HG02981 (cell line): ENCODE results near the gene IFNA8.
"Not testable (repeated sequence)": the region's sequence is repeated elsewhere in the genome, so short reads cannot be mapped to it uniquely, and the experiment has no call there.

Experiments used
- ATAC-seq: cut with Tn5 transposase; IDR thresholded peaks from one replicate; pipeline ENCODE4 v1.9.1; 2021; ENCODE audit warnings: mild to moderate bottlenecking, moderate library complexity; ENCODE audit not compliant: unreplicated experiment

IFNA8 gene

DNA sequence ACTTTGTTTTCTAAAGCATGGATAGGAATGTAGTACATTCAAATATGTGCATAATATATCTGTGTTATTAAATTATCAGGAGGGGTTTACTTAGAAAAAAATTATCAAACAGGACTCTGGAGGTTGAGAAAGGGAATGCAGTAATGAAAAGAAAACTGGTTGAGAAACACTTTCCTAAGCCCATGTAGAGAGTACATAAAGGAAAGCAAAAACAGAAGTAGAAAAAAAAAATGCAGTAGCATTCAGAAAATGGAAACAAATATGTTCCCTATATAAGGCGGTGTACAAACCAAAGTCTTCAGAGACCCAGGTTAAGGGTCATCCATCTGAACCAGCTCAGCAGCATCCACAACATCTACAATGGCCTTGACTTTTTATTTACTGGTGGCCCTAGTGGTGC is at the start of gene IFNA8:
Gene IFNA8 (plus strand): TSS at position 301 of the 400 bp plus-strand sequence. CDS start 60 bp downstream, at position 361.
- ATAC-seq = no peak

DNA sequence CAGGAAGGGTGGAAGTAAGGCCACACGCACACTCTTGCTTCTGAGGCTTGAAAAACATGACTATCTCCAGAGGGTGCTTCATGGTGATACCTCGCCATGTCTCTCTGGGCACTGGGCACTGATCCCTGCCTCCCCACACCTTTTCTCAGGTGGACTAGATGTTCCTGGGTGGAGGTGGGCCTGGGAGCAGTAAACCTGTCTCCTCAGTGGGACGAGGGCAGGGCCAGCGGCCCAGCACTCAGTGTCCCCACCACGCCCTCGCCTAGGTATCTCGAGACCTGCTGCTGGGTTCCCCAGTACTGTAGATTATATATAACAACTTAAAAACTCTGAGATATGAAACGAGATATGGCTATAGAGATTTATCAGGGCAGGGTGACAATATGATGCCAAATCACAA is 46.6 kb upstream of the IFNA8 start:
- ATAC-seq = no peak

DNA sequence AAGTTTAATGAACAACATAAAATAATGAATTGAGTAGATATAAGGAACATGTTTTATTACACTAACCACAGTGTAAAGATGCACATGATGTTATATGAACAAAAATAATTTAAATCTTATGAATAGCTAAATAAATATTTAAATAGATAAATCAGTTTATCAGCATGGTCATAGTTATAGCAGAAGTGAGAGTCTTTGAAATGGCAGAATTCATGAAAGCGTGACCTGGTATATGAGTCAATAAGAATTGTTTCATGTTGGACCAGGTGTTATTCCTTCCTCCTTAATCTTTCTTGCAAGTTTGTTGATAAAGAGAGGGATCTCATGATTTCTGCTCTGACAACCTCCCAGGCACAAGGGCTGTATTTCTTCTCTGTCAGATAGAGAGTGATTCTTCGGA is 41.7 kb upstream of the IFNA8 start:
- peak; percentile 94 for ATAC-seq

DNA sequence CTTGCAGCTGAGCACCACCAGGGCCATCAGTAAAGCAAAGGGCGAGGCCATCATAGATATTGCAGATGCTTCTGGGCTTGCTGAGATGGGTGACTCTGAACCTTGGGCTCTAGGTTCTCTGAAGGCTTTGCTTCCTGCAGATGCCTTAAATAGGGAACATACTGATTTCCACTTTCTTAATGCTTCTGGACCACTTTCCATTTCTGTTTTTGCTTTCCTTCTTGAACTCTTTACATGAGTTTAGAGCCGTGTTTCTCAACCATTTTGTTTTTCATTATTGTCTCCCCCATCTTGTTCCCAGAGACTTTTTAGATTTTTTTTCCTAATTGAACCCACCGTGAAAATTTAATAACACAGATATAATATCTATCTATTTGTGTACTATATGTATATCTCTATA is 41.0 kb upstream of the IFNA8 start, which contains the start of gene IFNA13:
Gene IFNA13 (minus strand): TSS at position 101 of the 400 bp plus-strand sequence. CDS start 47 bp downstream, at position 54.
- ATAC-seq = no peak

DNA sequence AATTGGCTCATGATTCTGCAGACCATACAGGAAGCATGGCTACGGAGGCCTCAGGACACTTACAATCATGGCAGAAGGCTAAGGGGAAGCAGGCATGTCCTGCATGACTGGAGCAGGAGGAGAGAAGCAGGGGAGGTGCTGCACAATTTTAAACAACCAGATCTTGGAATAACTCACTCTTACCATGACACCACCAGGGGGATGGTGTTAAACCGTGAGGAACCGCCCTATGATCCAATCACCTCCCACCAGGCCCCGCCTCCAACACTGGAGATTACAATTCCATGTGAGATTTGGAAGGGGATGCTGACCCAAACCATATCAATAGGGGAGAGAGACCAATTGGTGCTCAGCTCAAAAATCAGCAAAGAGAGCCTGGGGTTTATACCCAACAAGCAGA is 37.5 kb upstream of the IFNA8 start:
- ATAC-seq = not testable (repeated sequence)

DNA sequence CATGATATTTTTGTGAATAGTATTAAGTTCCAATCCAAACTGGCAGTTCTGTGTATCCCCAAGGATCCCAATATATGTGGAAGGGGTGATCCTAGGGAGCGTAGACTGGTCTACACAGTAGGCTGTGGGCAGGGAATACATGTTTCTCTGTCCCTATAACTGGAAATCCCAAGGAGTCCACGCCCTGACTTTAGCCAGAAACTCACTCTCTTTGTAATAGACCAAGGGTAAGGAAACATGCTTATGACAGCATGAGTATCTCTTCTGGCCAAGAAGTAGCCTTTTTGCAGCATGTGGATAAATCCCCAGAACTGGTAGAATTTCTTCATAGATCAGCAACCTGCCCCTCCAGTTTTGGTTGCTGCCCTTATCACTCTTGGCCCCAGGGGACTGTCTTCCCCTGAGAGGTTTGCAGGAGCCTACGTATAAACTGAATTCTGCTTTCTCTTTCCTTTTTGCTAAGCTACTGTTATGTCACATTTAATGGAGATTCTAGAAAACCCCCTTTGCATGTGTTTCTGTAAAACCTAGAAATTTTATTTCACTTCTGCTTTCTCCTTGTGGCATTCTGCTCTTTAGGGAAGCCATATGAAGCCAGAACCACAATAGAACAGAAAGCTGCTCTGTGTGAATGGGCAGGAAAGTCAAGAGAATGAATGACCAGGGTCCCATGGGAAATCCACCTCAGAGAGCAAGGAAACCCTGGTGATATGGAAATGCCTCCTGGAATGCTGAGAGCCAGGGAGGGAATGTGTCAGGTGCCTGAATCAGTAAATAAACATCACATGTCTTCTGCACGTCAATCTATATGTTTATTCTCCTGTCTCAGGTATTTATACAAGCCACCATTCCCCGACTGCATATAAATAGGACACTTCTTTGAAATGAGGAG is 27.2 kb upstream of the IFNA8 start:
- peak; percentile 98 for ATAC-seq

DNA sequence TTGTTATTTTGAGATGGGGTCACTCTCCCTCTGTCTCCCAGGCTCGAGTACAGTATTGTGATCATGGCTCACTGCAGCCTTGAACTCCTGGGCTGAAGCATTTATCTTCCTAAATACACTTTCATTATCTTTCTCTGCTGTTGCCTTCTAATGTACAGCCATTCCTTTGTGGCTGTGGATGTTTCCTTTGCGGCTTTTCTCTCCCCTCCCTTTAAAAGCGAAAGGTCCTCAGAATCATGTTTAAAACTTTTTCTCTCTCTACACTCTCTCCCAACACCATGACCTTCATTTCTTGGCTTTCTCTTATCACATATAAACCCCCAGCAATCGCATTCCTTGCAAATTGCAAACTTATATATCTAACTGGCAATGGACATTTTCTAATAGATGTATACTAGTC is 25.3 kb upstream of the IFNA8 start:
- ATAC-seq = no peak

DNA sequence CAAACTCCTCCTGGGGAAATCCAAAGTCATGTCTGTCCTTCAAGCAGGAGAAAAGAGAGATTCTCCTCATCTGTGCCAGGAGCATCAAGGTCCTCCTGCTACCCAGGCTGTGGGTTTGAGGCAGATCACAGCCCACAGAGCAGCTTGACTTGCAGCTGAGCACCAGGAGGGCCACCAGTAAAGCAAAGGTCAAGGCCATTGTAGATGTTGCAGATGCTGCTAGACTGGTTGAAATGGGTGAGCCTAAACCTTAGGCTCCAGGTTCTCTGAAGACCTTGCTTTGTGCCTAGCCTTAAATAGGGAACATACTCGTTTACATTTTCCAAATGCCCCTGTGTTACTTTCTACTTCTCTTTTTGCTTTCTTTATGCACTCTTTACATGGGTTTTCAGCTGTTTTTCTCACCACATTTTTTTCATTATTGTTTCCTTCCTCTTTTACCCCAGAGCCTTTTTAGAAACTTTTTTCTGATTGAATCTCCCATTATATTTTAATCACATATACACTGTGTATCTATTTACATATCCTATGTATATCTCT is 23.7 kb upstream of the IFNA8 start, which contains the start of gene IFNA2:
Gene IFNA2 (minus strand): TSS at position 268 of the 540 bp plus-strand sequence. CDS start 69 bp downstream, at position 199.
- no peak for ATAC-seq

DNA sequence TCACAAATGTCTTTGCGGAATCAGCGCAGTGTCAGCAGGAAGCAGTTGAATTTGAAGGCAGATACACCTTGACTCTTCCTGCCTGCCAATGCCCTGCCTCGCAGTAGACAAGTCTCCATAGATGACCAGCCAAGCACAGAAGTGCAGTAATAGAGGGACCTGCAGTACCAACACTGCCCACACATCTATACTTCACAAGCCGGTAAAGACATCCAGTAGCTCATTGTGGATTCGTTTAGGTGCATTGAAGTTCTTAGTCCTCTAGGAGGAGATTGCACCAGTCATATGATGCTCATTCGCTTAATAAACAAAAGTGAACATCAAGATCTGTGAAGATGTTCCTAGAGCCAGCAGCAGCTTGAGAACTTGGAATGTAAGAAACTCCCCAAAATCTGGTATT is 16.6 kb upstream of the IFNA8 start:
- peak; percentile 83 for ATAC-seq

DNA sequence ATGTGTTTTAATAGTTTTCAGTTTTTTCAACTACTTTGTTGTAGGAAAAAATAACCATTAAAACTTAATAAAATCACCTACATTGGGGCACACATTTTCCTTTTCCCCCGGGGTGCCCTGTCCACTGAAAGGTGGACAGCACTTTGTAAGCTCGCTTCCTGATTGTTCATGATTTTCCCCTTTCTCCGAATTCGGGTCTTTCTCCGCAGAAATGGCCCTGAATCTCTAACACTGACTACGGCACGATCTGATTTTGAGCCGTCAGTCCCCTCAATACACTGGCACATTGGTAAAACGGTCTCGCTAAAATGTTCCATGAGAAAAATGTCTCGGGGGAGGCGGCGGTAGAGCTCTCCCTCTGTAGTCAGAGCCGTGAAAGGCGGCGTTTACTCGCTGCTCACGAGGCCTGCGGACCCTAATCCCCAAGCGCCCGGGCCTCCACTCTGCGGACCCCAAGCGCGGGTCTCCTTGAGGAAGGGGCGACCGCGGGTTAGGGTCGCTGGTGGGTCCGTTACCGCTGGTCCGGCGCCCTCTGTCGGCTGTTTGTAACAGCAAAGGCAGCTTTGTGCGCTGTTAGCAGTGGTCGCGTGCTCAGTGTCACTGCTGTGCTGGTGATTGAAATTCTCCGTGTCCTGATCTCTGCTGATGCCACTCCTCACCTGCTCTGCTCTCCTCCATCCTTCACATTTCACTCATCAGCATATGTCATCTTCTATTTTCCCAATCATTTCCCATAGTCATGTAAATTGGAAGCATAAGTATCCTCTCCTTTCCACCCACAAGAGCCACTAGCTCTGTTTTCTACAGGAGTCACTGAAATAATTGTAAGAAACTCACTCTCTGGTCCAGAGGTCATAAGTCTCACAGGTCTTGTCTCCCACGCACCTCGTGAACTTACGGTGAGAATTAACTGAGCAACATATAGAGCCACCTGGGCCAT is 12.9 kb upstream of the IFNA8 start:
- peak; percentile 70 for ATAC-seq

DNA sequence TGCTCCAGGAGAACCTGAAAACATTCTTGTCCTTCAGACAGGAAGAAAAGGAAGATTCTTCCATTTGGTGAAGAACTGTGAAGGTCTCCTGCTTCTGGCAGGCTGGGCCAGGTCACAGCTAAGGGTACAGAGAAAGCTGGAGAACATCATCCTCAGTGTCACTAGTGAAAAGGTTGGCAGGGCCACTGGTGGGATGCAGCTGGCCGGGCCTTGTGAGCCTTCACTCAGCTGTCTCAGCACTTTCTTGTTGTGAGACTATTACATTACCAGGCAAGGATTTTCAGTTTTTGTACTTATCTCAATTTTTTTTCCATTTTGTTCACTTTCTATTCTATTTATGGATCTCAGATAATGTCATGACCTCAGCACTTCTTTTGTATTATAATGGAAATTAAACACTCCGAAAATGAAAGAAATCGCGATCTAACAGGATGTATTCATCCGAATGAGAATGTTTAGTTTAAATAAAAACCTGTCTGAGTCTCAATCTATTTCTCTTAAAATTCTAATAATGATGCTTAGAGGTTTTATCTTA is 9.9 kb upstream of the IFNA8 start:
- ATAC-seq = no peak

DNA sequence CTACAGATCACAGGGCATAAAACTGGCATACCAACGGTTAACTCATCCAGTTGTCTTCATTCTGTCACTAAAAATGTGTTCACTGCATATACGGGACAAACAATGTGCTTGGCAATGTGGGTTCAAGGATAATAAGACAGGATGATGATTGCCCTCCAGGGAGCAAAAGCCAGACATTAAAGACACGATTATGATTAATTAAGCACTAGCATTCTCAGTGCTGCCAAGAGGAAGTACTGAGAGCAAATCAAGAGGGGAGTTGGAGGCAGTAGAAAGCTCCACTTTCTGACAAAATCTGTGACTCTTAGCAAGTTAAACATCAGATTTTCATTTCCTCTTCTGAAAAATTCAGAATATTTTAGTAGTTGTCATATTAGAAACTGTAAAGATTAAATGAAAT is 9.0 kb upstream of the IFNA8 start:
- ATAC-seq = no peak

DNA sequence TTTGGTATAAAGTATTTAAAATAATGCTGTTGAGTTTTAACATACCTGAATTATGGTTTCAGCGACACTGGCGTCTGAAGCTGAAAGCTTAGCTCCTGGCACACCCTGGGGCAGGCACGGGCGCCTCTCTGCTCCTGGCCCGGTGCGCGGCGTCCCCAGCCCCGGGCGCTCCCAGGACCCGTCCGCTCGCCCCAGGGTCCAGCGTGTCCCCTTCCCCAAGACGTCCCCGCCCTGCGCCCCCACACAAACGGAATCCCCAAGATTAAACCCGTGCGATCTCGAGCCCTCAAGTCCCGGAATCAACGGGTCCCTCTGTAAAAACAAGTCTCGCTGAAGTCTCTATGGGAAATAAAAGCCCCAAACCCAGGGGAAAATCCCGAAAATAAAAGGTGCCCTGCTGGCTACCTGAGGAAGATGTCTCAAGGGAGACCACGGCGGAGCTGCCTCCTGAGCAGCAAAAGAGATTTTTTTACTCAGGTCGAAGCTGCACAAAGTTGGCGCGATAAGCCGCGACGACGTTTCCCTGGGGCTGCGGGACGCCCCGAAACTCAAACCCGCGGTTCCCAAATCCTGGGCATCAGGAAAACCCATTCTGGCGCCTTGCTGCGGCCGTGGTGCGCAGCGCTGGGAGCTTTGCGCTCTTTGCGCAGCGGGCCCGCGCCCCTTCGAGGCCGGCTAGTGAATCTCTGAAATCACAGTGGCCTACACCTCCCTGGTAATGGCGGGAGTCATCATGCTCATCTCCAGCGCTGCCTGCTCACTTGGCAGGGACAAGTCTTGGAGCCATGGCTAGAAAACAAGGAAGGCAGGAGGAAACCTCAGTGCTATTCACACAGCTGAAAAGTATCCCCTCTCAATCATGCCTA is 6.3 kb upstream of the IFNA8 start:
- peak; percentile 52 for ATAC-seq

DNA sequence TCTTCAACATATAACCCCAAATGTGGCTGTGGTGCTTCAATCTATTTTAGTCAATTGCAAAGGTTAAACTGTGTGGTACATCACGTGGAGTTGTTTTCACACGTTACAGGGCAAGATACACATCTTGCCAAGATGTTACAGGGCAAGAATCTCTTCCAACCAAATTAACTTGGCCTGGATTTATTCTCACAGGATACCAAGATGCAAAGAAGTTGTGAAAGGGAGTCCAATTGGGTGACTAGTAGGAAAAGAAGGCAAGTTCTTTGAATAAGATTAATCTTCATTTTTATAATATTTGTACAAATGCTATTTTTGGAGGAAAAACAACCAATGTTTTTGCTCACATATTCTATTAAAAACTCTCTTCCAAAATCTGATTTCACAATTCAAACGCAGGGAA is 4.8 kb upstream of the IFNA8 start:
- ATAC-seq = no peak

DNA sequence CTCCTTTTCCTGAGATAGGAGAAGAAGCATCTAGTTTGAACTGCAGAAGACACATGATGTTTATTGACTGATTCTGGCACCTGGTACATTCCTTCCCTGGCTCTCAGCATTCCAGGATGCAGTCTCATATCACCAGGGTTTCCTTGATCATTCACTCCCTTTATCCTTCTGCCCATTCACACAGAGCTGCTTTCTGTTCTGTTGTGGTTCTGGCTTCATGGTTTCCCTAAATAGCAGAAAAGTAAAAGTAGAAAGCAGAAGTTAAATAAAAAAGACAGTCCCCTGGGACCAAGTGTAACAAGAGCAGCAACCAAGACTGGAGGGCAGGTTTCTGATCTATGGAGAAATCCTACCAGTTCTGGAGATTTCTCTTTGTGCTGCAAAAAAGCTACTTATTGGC is 3.2 kb downstream of the IFNA8 start:
- ATAC-seq = no peak

DNA sequence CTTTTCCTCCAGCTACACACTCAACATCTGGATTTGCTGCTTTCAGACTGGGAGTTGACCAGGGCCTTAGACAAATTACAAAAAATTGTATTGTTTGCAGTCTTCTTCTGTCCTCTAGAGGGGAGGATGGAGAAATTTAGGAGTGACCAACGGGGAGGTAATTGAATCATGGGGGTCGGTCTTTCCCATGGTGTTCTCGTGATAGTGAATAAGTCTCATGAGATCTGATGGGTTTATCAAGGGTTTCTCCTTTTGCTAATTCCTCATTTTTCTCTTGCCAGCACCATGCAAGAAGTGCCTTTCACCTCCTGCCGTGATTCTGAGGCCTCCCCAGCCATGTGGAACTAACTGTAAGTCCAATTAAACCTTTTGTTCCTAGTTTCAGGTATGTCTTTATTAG is 4.2 kb downstream of the IFNA8 start:
- no peak for ATAC-seq

DNA sequence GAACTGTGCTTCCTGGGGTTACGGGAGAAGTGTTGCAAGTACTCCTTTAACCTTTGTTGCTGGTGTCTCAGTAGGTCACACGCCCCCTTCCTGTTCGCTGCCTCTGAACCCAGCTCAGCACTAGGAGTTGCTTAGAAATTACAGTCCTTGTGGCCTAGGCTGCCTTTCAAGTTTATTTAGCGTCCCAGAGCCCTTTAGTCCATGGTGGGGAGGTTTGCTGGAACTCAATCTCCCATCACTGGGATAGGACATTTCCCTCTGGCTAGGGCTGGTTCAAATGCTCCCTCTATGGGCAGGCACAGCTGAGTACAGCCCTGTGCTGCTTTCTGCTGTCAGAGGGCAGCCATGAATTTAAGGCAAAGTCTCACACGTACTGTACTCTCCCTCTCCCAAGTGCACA is 4.7 kb downstream of the IFNA8 start:
- no peak for ATAC-seq

DNA sequence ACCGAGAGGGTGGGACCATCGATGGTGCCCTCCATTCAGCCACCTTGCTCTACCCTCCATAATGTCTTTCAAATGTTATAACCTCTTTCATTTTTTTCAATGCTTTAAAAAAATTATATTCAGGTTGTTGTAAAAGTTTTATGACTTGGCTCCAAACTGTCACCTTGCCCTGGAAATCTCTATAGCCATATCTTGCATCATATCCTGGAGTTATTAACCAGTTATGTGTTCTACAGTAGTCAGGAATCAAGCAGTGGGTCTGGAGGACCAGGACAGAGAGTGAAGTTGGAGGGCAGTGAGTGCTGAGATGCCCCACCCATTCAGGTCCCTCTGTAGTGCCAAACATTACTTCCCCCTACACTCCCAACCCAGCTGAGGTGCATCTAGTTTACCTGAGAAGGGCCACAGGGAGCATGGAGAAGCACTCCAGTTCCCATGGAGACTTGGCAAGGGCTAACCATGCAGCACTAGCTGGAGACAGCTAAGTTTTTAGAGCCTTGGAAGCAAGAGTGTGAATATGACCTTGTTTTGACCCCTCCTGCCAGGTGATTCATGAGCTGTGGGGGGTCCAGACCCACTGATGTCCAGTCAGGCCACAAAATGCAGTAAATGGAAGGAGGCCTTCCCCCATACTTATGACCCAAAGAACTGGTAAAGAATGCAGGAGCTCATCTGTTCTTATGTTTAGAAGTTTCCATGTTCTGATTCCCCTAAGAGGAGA is 5.5 kb downstream of the IFNA8 start:
- no peak for ATAC-seq
